Fibroblast of mammary gland (primary cell): ENCODE data around the gene VAMP5.
"Not testable (repeated sequence)": the region's sequence is repeated elsewhere in the genome, so short reads cannot be mapped to it uniquely, and the experiment has no call there.

Source experiments
- DNase-seq: peaks from one replicate; pipeline ENCODE4 v3.0.0-alpha.2; 2010; ENCODE audit warnings: low read depth
- H3K4me3 ChIP-seq: 2 replicates; pipeline ENCODE4 v1.5.1; 2011; ENCODE audit warnings: low read depth, mild to moderate bottlenecking, low read length, moderate library complexity; ENCODE audit not compliant: control insufficient read depth
- TF ChIP-seq, protein P1 (sequence below): conservative IDR thresholded peaks from 2 replicates; pipeline ENCODE4 v1.5.1; 2011; ENCODE audit warnings: low read depth, low read length, inconsistent platforms; ENCODE audit not compliant: control insufficient read depth, insufficient read depth

Gene VAMP5

GRCh38 chr2:85551698-85552678, 32.2 kb upstream of the VAMP5 start:
- DNase-seq: peak; percentile 78
- TF ChIP-seq, protein P1, sequence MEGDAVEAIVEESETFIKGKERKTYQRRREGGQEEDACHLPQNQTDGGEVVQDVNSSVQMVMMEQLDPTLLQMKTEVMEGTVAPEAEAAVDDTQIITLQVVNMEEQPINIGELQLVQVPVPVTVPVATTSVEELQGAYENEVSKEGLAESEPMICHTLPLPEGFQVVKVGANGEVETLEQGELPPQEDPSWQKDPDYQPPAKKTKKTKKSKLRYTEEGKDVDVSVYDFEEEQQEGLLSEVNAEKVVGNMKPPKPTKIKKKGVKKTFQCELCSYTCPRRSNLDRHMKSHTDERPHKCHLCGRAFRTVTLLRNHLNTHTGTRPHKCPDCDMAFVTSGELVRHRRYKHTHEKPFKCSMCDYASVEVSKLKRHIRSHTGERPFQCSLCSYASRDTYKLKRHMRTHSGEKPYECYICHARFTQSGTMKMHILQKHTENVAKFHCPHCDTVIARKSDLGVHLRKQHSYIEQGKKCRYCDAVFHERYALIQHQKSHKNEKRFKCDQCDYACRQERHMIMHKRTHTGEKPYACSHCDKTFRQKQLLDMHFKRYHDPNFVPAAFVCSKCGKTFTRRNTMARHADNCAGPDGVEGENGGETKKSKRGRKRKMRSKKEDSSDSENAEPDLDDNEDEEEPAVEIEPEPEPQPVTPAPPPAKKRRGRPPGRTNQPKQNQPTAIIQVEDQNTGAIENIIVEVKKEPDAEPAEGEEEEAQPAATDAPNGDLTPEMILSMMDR: peak; percentile 95
- no peak overlapping the region for H3K4me3 ChIP-seq

- DNase-seq: no peak
- no peak overlapping the region for H3K4me3 ChIP-seq
- TF ChIP-seq, protein P1: no peak
Observed at GRCh38 chr2:85553184-85553583, 31.0 kb upstream of the VAMP5 start.

- TF ChIP-seq, protein P1: no peak
- DNase-seq: no peak
- H3K4me3 ChIP-seq: no peak overlapping the region
Observed at GRCh38 chr2:85554980-85555612, 29.1 kb upstream of the VAMP5 start.

DNA sequence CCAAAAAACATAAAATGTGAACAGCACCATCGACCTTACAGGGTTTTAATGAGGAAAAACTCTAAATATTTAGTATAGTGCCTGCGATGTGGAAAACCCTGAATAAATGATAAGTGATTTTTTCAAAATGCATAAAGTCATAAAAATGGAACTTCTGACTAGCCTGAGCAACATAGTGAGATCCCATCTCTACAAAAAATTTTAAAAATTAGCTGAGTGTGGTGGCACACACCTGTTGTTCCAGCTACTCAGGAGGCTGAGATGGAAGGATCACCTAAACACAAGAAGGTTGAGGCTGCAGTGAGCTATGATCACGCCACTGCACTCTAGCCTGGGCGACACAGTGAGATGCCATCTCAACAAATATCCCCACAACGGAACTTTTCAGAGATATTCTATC, 27.1 kb upstream of the VAMP5 start:
- H3K4me3 ChIP-seq: no peak overlapping the region
- TF ChIP-seq, protein P1: no peak
- DNase-seq: no peak

DNA sequence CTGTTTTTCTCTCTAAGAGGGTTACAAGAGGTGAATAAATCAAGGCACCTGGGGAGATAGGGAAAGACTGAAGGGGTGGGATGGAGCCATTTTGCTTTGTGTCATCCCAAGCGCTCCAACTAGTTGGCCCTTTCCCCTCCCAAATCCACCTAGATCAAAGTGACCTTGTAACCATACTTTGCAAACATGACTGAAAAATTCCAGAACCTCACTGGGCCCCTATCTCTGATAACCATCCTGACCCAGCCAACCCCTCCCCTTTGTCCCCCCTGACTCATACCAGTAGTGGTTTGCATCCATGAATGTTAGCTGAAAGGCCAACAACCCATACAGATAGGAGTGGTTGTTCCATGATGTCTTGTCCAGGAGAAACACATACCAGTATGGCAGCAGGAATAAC, 26.1 kb upstream of the VAMP5 start:
- no peak overlapping the region for H3K4me3 ChIP-seq
- TF ChIP-seq, protein P1: no peak

GRCh38 chr2:85560403-85560726, 23.9 kb upstream of the VAMP5 start:
- DNase-seq: not testable (repeated sequence)
- H3K4me3 ChIP-seq: peak overlapping the region; percentile 93

More for the DNA sequence above, 26.1 kb upstream of the VAMP5 start:
- no peak for DNase-seq

DNA sequence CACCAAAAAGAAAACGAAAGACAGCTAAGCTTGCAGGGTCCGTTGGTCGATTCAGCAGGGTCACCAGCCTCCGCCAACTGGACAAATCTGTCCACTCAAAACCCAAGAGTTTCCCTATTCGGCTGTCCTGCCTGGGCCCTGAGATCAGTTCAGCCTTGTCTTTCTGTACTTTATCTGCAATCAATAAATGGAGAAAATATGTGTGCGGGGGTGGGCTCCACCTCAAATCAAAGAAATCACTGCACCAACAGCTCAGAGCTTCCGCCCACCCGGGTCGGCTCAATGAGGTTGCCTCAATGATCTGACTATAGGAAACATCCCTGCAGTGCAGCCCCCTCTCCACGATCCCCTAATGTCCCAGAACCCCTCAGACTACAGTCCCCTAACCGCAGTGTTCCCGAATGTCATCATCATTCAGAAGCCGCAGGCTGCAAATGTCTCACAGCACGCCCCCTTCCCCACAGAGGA, 23.4 kb upstream of the VAMP5 start:
- no peak for DNase-seq
- TF ChIP-seq, protein P1: no peak
- peak overlapping the region; percentile 93 for H3K4me3 ChIP-seq
